ENCODE data around the gene CACNA2D1.

Gene CACNA2D1

GRCh38 chr7:82443547-82444219 lies at the start of gene CACNA2D1:
CACNA2D1 (minus strand) TSS chr7:82443777.
- DNase-seq (ENCODE audit: extremely low read depth, low read depth) = no peak
- H3K4me3 ChIP-seq (replicated peaks; ENCODE audit: low read depth, low read length) = peak within 1 kb of the TSS; percentile 77
- no peak for TF ChIP-seq CTCF (IDR thresholded peaks at IDR 0.05; ENCODE audit: low read depth, low read length, missing control alignments)

- H3K4me3 ChIP-seq (replicated peaks; ENCODE audit: low read depth, low read length) = no peak overlapping the region
- peak; percentile 43 for TF ChIP-seq CTCF (IDR thresholded peaks at IDR 0.05; ENCODE audit: low read depth, low read length, missing control alignments)
- no peak for DNase-seq (ENCODE audit: extremely low read depth, low read depth)
Observed at GRCh38 chr7:82481499-82482097, 38.0 kb upstream of the CACNA2D1 start.

GRCh38 chr7:82477733-82478515 lies 34.3 kb upstream of the CACNA2D1 start:
- DNase-seq (ENCODE audit: extremely low read depth, low read depth) = no peak
- TF ChIP-seq CTCF (IDR thresholded peaks at IDR 0.05; ENCODE audit: low read depth, low read length, missing control alignments) = no peak
- H3K4me3 ChIP-seq (replicated peaks; ENCODE audit: low read depth, low read length) = no peak overlapping the region

GRCh38 chr7:82472966-82473365 lies 29.4 kb upstream of the CACNA2D1 start:
- no peak for TF ChIP-seq CTCF (IDR thresholded peaks at IDR 0.05; ENCODE audit: low read depth, low read length, missing control alignments)
- no peak overlapping the region for H3K4me3 ChIP-seq (replicated peaks; ENCODE audit: low read depth, low read length)
- no peak for DNase-seq (ENCODE audit: extremely low read depth, low read depth)

- H3K4me3 ChIP-seq (replicated peaks; ENCODE audit: low read depth, low read length) = no peak overlapping the region
- DNase-seq (ENCODE audit: extremely low read depth, low read depth) = no peak
Observed at GRCh38 chr7:82471351-82472020, 27.9 kb upstream of the CACNA2D1 start.

More at GRCh38 chr7:82471351-82472020, 27.9 kb upstream of the CACNA2D1 start:
- no peak for TF ChIP-seq CTCF (IDR thresholded peaks at IDR 0.05; ENCODE audit: low read depth, low read length, missing control alignments)
